Gastrocnemius medialis (tissue), 4 donors: ENCODE results near the gene ATP6V0E1.

Experiments
- POLR2A ChIP-seq, 2 donors: fragments of 450-650 bp; IDR thresholded peaks; one replicate each; pipeline ENCODE4 v1.6.1; 2017; ENCODE audit warnings: antibody characterized with exemption in 2 of 2, mild to moderate bottlenecking in 2 of 2, moderate library complexity in 2 of 2
- TF ChIP-seq, protein P1 (sequence below), 5 experiments: fragments of 450-650 bp in 3 of 5; fragments of 200-600 bp in 2 of 5; sonication (generic) in 2 of 5; IDR thresholded peaks in 4 of 5; conservative IDR thresholded peaks in 1 of 5; 1 replicate in 4 of 5; 2 replicates in 1 of 5; pipeline ENCODE4 v1.5.1; 2016 to 2019; ENCODE audit warnings: antibody characterized with exemption in 5 of 5, mild to moderate bottlenecking in 3 of 5, moderate library complexity in 3 of 5

DNA sequence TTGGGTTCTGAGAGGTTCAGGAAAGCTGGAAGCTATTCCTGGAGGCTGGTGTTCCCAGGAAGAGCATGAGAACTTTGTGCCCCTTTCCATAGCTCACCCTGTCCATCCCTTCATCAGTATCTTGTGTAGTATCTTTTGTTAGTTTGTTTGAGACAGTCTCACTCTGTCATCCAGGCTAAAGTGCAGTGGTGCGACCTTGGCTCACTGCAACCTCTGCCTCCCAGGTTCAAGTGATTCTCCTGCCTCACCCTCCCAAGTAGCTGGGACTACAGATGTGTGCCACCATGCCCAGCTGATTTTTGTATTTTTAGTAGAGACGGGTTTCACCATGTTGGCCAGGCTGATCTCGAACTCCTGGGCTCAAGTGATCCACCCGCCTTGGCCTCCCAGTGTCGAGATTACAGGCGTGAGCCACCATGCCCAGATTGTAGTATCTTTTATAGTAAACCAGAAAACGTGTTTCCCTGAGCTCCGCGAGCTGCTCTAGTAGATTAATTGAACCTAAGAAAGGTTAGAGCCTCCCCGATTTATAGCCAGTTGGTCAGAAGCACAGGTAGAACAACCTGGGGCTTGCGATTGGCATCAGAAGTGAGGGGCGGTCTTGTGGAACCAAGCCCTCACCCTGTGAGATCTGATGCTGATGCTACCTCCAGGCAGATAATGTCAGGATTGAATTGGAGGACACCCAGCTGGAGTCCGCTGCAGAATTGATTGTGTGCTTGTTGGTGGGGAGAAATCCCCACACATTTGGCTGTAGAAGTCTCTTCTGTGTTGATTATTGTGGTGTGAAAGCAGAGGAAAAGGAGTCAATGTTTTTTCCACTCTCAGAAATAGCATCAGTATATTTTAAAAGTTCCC, 32.3 kb downstream of the ATP6V0E1 start:
- TF ChIP-seq, protein P1, sequence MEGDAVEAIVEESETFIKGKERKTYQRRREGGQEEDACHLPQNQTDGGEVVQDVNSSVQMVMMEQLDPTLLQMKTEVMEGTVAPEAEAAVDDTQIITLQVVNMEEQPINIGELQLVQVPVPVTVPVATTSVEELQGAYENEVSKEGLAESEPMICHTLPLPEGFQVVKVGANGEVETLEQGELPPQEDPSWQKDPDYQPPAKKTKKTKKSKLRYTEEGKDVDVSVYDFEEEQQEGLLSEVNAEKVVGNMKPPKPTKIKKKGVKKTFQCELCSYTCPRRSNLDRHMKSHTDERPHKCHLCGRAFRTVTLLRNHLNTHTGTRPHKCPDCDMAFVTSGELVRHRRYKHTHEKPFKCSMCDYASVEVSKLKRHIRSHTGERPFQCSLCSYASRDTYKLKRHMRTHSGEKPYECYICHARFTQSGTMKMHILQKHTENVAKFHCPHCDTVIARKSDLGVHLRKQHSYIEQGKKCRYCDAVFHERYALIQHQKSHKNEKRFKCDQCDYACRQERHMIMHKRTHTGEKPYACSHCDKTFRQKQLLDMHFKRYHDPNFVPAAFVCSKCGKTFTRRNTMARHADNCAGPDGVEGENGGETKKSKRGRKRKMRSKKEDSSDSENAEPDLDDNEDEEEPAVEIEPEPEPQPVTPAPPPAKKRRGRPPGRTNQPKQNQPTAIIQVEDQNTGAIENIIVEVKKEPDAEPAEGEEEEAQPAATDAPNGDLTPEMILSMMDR (IDR thresholded peaks at IDR 0.05 in 4 of 5, conservative IDR thresholded peaks at IDR 0.05 in 1 of 5), result no peak
- no peak for TF ChIP-seq POLR2A (IDR thresholded peaks at IDR 0.05)
